Bladder microvascular endothelial cell (primary cell): ENCODE measurements around the gene TPGS2. TPM values are rescaled to one million over a fixed set of nuclear protein-coding genes. Genes with fewer than 3 reads are reported as not detected.

Experiments
- total RNA-seq: library from RNA; depleted of rRNA; stranded (reverse); fragments of >200 nt; gene quantifications from 2 replicates; pipeline ENCODE4 v1.2.3, GENCODE V29; 2014

Gene TPGS2
- 114 and 144 TPM in 2 replicates for total RNA-seq

GRCh38 chr18:36828630-36829361, at the start of gene TPGS2, which contains the start of gene KIAA1328:
TSS of gene TPGS2 (minus strand) at chr18:36829002. CDS start at chr18:36828767, 235 bp downstream.
TSS of gene KIAA1328 (plus strand) at chr18:36829127. CDS start at chr18:36829139, 12 bp downstream.

Other genes with a start within 250 kb of the TPGS2 start
- gene KIAA1328, start 125 bp upstream of the TPGS2 start, total RNA-seq: 2.8 and 5.9 TPM in 2 replicates